GM12873 (cell line): Measurements from ENCODE around the gene ACSS1.

Experiments
- TF ChIP-seq, protein P1 (sequence below): IDR thresholded peaks from 2 replicates; pipeline ENCODE4 v1.5.1; 2012; ENCODE audit warnings: low read depth, mild to moderate bottlenecking, moderate library complexity, low read length, control low read depth; ENCODE audit not compliant: insufficient read depth; ENCODE audit errors: missing control alignments

The ACSS1 gene

DNA sequence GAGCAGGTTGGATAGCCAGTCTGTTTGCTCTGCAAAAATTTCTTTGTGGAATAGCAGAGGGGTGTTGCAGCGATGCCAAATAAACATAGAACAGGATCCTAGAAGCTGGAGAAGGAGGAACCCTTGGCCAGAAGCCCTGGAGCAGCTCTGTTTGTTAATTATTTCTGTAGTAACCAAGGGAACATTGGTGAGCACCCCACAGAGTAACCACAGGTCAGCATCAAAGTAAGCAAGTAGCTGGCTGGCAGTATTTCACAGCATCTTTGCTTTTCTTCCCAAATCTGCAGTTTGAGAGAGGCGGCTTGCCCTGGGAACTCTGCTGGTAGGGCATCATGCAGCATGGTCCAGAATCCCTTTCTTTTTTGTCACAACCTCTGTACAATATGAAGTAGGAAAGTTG lies 52.7 kb downstream of the ACSS1 start:
- TF ChIP-seq, protein P1, sequence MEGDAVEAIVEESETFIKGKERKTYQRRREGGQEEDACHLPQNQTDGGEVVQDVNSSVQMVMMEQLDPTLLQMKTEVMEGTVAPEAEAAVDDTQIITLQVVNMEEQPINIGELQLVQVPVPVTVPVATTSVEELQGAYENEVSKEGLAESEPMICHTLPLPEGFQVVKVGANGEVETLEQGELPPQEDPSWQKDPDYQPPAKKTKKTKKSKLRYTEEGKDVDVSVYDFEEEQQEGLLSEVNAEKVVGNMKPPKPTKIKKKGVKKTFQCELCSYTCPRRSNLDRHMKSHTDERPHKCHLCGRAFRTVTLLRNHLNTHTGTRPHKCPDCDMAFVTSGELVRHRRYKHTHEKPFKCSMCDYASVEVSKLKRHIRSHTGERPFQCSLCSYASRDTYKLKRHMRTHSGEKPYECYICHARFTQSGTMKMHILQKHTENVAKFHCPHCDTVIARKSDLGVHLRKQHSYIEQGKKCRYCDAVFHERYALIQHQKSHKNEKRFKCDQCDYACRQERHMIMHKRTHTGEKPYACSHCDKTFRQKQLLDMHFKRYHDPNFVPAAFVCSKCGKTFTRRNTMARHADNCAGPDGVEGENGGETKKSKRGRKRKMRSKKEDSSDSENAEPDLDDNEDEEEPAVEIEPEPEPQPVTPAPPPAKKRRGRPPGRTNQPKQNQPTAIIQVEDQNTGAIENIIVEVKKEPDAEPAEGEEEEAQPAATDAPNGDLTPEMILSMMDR = no peak

DNA sequence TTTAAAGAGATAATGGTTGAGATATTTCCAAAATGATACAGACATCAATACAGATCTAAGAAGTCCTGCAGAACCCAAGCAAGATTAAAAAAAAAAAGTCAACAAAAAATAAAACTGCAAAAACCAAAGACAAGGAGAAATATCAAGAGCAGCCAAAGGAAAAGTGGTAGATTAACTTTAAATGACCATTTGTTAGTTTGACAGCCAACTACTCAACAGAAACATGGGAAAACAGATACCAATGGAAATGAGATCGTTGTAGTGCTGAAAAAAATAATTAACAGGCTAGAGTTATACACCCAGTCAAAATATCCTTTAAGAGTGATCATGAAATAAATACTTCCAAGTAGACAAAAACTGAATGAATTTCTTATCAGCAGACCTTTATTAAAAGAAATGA lies 54.9 kb downstream of the ACSS1 start:
- TF ChIP-seq, protein P1 = no peak

- TF ChIP-seq, protein P1 = no peak
Observed at GRCh38 chr20:25000268-25000801, 57.6 kb downstream of the ACSS1 start.

DNA sequence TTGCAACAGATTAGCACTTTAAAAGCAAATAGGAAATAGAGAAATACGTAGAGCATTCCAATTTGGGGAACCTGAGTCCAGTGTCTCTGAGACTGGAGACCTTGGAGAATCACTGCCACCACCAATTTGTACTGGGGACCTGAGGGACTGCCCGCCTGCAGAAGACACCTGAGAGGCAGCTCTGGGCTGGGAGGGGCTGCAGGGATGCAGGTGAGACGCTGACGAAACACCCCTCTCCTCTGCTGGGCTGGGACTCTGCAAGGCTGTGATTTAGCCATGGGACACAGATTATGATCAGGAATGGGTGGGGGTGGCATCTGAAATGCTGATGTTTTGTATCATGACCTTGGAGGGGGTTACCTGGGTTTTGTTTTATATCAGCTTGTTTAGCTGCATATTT lies 58.4 kb downstream of the ACSS1 start:
- TF ChIP-seq, protein P1 = no peak

DNA sequence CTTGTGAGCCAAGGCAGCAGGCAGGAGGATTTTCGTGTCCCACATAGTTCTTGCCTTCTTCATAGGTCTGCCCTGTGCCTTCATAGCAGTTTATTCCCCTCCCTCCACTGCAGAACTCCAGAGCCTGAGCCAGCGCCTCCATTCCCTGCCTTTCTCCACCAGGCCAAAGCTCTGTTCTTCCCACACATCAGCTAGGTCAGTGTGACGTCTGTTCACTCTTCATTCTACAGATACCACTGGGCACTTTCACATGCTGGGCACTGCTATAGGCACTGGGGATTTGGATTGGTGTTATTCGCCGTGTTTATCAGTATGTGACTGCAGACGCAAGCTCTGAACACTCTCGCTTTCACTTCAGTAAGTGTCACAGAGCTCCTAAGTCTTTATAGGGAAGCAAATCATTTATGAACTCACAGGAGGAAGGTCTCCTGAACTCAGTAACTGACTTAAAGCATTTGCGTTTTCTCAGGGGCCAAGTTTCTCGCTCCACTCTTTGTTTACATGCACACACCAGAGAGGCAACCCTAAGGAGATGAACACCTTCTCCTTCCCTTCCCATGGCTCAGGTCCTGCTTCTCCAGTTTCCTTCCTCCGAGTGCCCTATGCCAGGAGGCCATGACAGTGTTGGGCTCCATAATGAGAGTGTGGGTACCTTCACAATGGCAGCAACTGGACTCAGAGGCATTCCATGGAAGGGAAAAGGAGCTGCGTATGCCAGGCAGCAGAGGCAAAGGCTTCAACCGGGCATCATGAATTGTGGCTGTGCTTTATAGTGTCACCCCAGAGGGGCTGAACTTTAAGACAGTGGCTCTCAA lies 59.1 kb downstream of the ACSS1 start:
- TF ChIP-seq, protein P1 = no peak

- TF ChIP-seq, protein P1 = no peak
Observed at GRCh38 chr20:24998121-24998520, 59.8 kb downstream of the ACSS1 start.

DNA sequence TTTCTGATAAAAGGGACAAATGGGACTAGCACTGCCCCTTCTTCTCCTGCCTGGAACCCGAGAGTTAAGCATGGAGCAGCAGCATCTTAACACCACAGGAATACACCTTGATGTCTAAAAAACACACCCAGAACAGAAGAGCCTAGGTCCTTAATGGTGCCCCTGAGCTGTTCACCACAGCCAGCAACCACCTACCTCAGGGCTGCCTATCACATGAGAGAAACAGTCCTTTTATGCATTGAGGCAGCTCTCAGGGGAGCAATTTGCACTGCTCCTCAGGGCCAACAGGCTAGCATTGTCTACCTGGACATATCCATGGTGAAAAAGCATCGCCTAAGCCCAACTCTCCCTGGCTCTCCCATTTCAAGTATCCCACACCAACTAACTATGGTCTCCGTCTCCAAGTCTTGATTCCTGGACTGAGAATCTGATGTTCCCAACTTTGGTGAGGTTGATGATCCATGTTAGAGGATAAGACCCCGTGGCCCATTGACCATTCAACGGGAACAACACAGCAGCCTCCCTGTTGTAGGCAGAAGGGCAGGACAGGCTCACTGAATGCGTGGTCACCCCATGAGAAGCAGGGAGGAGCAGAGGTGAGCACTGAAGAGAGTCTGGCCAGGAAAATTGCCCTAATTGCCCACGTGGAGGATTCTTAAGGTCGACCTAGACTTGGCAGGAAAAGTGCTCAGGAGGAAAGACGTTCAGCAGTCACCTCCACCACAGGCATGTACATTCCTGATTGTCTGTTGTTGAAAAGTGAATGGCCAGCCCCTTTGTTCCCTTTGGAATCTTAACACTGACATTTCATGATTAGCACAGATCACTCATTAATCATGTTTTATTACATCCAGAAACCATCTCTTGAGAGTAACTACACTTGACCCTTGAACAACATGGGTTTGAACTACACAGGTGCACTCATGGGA lies 61.2 kb downstream of the ACSS1 start:
- TF ChIP-seq, protein P1 = no peak
